Peyer's patch (tissue), 4 donors: Measurements from ENCODE around the gene SLC25A29. TPM values are rescaled to one million over a fixed set of nuclear protein-coding genes. Genes with fewer than 3 reads are reported as not detected.
"Not testable (repeated sequence)": the region's sequence is repeated elsewhere in the genome, so short reads cannot be mapped to it uniquely, and the experiment has no call there.

Source experiments
- DNase-seq, 3 donors: peaks; one replicate each; pipeline ENCODE4 v3.0.0-alpha.2; 2017 to 2019
- H3K27ac ChIP-seq, 4 donors: fragments of 200-600 bp; sonication (generic); one replicate each; pipeline ENCODE4 v1.5.1; 2016 to 2019
- H3K27me3 ChIP-seq, 2 donors: fragments of 200-600 bp; sonication (generic); one replicate each; pipeline ENCODE4 v1.5.1; 2019
- H3K36me3 ChIP-seq, 3 donors: fragments of 200-600 bp; sonication (generic); one replicate each; pipeline ENCODE4 v1.5.1; 2016 to 2019
- H3K4me1 ChIP-seq, 4 donors: fragments of 200-600 bp; sonication (generic); one replicate each; pipeline ENCODE4 v1.5.1; 2016 to 2019
- H3K4me3 ChIP-seq, 4 donors: fragments of 200-600 bp; sonication (generic); 1 replicate in 3 of 4; 2 replicates in 1 of 4; pipeline ENCODE4 v1.5.1; 2016 to 2019; ENCODE audit warnings: mild to moderate bottlenecking in 1 of 4
- H3K9me3 ChIP-seq, 4 donors: fragments of 200-600 bp; sonication (generic); one replicate each; pipeline ENCODE4 v1.5.1; 2016 to 2019; ENCODE audit warnings: mild to moderate bottlenecking in 1 of 4
- POLR2A ChIP-seq, 2 donors: fragments of 450-650 bp; IDR thresholded peaks; one replicate each; pipeline ENCODE4 v1.5.1; 2017; ENCODE audit warnings: antibody characterized with exemption in 2 of 2, mild to moderate bottlenecking in 2 of 2, moderate library complexity in 2 of 2
- total RNA-seq, 4 donors: library from RNA; depleted of rRNA; stranded (reverse); fragments of >200 nt; gene quantifications; one replicate each; pipeline ENCODE4 v1.1.0, GENCODE V29; 2016
- TF ChIP-seq, protein P1 (sequence below), 6 experiments: fragments of 450-650 bp in 4 of 6; fragments of 200-600 bp in 2 of 6; sonication (generic) in 1 of 6; IDR thresholded peaks; one replicate each; pipeline ENCODE4 v1.5.1; 2017 to 2019; ENCODE audit warnings: antibody characterized with exemption in 6 of 6, mild to moderate bottlenecking in 3 of 6, moderate library complexity in 1 of 6

Gene SLC25A29
- total RNA-seq, 4 donors from 2014 or later: 11.0 to 74.5 (median 32.0) TPM

DNA sequence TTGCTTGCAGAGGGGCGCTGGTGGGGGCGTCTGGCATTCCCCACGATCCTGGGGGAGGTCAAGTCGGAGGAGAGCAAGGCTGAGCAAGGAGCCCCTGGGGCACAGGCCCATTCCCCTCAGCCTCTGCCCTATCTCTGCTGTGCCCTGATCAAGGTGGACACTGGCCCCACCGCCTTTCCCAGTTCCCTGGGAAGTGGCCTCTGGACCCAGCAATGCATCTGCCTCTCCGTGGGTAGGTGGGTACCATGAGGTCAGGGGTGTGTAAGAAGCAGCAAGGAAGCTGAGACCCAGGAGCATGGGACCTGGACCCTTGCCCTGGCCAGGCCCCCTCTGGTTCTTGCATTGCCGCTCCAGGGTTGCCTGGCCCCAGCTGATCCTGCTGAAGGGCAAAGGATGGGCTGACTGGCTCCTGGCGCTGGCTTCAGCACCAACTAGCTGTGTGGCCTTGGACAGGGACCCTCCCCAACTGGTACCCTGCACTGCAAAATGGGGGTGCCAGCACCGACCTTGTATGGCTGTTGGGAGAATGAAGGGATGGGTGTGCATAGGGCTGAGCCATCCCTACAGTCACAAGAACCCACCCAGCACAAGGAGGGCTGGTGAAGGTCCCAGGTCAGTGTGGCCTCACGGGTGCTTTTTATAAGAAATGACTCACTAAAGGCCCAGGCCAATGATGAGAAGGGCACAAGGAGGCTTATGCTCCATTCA, 19.6 kb downstream of the SLC25A29 start:
- no peak for TF ChIP-seq POLR2A (IDR thresholded peaks at IDR 0.05)
- TF ChIP-seq, protein P1, sequence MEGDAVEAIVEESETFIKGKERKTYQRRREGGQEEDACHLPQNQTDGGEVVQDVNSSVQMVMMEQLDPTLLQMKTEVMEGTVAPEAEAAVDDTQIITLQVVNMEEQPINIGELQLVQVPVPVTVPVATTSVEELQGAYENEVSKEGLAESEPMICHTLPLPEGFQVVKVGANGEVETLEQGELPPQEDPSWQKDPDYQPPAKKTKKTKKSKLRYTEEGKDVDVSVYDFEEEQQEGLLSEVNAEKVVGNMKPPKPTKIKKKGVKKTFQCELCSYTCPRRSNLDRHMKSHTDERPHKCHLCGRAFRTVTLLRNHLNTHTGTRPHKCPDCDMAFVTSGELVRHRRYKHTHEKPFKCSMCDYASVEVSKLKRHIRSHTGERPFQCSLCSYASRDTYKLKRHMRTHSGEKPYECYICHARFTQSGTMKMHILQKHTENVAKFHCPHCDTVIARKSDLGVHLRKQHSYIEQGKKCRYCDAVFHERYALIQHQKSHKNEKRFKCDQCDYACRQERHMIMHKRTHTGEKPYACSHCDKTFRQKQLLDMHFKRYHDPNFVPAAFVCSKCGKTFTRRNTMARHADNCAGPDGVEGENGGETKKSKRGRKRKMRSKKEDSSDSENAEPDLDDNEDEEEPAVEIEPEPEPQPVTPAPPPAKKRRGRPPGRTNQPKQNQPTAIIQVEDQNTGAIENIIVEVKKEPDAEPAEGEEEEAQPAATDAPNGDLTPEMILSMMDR (IDR thresholded peaks at IDR 0.05): no peak
- H3K4me3 ChIP-seq: no peak overlapping the region
- DNase-seq: peak in 2 of 3 donors; percentile 41 to 46
- peaks cover 0 to 4% (median 0%) of the 10 kb centered on the region in 3 donors for H3K36me3 ChIP-seq
- no peaks in the 10 kb centered on the region for H3K9me3 ChIP-seq
- H3K4me1 ChIP-seq: peaks cover 0 to 14% (median 2%) of the 10 kb centered on the region in 4 donors
- H3K27ac ChIP-seq: no peak overlapping the region
- H3K27me3 ChIP-seq: no peaks in the 10 kb centered on the region

DNA sequence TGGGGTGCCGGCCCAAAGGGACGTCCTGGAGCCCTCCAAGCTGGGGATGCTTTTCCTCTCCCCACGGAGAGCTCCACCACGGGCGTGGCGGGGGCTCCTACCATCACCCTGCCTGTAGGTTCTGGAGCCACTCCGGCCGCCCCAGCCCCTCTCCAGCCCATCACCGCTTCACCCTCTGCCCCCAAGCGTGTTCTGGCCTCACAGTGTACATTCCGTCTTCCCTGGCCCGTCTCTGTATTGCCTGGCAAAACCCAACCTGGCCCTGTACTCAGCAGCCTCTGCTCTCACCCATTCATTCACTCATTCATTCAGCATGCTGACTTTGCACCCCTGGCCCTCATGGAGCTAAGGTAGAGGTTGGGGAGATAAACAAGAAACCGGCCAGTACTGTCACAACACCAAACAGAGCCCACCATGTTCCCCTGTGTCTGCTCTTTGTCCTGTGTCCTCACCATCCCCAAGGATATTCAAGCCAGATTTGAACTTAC, 20.3 kb downstream of the SLC25A29 start:
- no peak for TF ChIP-seq POLR2A (IDR thresholded peaks at IDR 0.05)
- TF ChIP-seq, protein P1 (IDR thresholded peaks at IDR 0.05): no peak
- H3K27me3 ChIP-seq: no peaks in the 10 kb centered on the region
- H3K36me3 ChIP-seq: peaks cover 0 to 6% (median 0%) of the 10 kb centered on the region in 3 donors
- DNase-seq: no peak
- H3K4me1 ChIP-seq: peaks cover 0 to 14% (median 2%) of the 10 kb centered on the region in 4 donors
- peak overlapping the region; percentile 86 to 94 (median 91) for H3K27ac ChIP-seq
- no peaks in the 10 kb centered on the region for H3K9me3 ChIP-seq
- peak overlapping the region; percentile 79 to 96 (median 87) for H3K4me3 ChIP-seq

DNA sequence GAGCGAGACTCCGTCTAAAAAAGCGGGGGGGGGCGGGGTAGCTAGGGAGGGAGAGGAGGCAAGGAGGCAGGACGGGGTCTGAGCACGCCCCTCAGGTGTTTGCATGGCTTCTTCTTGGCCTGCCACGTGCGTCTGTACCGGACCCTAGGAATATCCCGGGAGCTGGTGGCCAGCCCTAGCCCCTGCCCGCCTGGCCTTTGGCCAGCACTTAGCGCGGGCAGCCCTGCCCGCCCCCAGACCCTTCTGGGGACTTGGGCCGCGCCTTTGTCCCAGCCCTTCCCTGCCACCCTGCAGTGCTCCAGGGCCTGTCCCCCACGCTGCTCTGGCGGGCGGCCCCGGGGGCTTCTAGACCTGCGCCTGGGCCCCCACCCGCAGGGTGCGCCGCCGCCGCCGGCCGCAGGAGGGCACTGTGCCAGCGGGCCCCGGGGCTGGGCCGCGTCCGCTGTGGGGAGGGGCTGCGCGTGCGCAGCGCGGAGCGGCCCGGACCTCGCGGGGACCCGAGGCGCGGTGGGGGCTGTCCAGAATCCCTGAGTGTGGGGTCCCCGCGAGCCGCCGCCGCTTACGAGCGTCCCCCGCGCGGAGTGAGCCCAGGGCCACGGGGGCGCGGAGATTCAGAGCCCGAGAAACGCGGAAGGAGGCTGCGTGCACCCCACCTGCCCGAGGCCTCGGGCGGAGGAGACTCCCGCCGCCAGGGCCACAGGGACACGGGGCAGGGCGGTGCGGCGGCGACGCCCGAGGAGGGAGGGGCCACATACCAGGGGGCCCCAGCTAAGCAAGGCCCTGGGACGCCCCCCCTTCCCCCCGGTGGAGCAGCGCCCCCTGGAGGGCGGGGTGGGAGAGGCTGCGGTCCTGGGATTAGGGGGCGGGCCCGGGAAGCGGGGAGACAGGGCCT, 21.0 kb downstream of the SLC25A29 start:
- Histone ChIP-seq H3K4me3 (peak overlapping the region; percentile 79 to 96 (median 87)), H3K27me3 (no peaks in the 10 kb centered on the region), H3K27ac (peak overlapping the region; percentile 86 to 94 (median 91)), H3K4me1 (peaks cover 0 to 14% (median 2%) of the 10 kb centered on the region in 4 donors), H3K9me3 (no peaks in the 10 kb centered on the region), H3K36me3 (peaks cover 0 to 6% (median 0%) of the 10 kb centered on the region in 3 donors)
- peak; percentile 63 to 83 (median 80) for DNase-seq
- TF ChIP-seq, protein P1 (IDR thresholded peaks at IDR 0.05): peak; percentile 78 to 92 (median 90)
- TF ChIP-seq POLR2A (IDR thresholded peaks at IDR 0.05): peak; percentile 57 to 71

DNA sequence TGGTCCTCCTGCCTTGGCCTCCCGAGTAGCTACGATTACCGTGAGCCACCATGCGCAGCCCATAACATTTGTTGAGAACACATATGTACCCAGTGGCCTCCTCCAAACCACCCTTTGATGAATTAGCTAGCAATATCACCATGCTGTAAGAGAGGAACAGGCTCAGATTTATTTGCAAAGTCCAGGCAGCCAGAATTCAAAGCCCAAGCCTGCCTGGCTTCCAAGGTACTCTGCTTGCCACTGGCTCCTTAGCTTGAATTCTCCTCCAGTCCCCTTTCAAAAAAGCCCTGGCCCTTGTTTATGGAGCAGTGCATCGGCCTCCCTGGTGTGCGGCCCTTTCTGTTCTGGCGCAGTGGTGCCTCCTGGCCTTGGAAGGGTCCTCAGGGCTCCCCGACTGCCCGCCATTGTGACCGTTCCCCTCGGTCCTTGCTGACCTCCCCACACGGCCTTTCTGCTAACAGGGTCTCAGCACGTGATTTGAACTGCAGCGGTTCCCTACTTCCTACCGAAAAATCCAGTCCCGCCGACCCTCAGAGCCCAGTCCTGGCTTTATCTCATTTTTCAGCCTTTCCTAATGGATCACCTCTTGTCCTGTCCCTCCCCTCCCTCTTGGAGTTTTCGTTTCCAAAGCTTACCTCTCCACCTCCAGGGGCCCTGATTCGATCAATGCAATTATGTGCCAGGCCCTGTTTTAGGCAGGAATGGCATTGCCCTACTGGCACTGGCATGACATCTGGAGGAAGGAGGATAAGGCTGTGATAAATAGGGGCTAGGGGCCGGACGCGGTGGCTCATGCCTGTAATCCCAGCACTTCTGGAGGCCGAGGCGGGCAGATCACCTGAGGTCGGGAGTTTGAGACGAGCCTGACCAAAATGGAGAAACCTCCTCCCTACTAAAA, 22.0 kb downstream of the SLC25A29 start:
- TF ChIP-seq, protein P1 (IDR thresholded peaks at IDR 0.05): no peak
- TF ChIP-seq POLR2A (IDR thresholded peaks at IDR 0.05): no peak
- Histone ChIP-seq H3K4me3 (peak overlapping the region in 3 of 4 donors; percentile 79 to 96 (median 86)), H3K36me3 (peaks cover 0 to 6% (median 0%) of the 10 kb centered on the region in 3 donors), H3K4me1 (peaks cover 0 to 15% (median 2%) of the 10 kb centered on the region in 4 donors), H3K27me3 (no peaks in the 10 kb centered on the region), H3K9me3 (no peaks in the 10 kb centered on the region), H3K27ac (peak overlapping the region in 3 of 4 donors; percentile 86 to 94 (median 89))
- DNase-seq: peak in 2 of 3 donors; percentile 14 to 45

DNA sequence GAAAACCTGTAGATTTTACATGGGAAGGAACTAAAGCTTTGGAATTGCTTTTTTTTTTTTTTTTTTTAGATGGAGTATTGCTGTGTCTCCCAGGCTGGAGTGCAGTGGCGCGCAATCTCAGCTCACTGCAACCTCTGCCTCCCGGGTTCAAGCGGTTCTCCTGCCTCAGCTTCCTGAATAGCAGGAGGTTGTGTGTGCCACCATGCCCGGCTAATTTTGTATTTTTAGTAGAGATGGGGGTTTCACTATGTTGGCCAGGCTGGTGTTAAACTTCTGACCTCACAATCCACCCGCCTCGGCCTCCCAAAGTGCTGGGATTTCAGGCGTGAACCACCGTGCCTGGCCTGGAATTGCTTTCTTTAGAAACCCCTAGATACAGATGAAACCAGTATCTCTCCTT, 22.8 kb downstream of the SLC25A29 start:
- H3K4me3 ChIP-seq, H3K27ac ChIP-seq, H3K36me3 ChIP-seq: not testable (repeated sequence)

More for the DNA sequence above, 22.8 kb downstream of the SLC25A29 start:
- H3K4me1 ChIP-seq: peaks cover 0 to 23% (median 2%) of the 10 kb centered on the region in 4 donors
- DNase-seq: peak in 2 of 3 donors; percentile 11 to 37
- not testable (repeated sequence) for H3K27me3 ChIP-seq, H3K9me3 ChIP-seq
